Parathyroid adenoma (tissue), 2 donors: ENCODE measurements around the gene USP12.

Experiments used
- H2AFZ ChIP-seq: fragments of 300-600 bp; sonication (generic); one replicate; pipeline ENCODE4 v1.7.0; 2017; ENCODE audit warnings: antibody characterized with exemption, mild to moderate bottlenecking
- H3K27ac ChIP-seq: fragments of 300-600 bp; sonication (generic); one replicate; pipeline ENCODE4 v1.7.0; 2017
- H3K27me3 ChIP-seq: fragments of 300-600 bp; sonication (generic); one replicate; pipeline ENCODE4 v1.7.0; 2017; ENCODE audit warnings: low read length; ENCODE audit not compliant: control insufficient read depth, insufficient read depth
- H3K36me3 ChIP-seq: fragments of 300-600 bp; sonication (generic); one replicate; pipeline ENCODE4 v1.7.0; 2017; ENCODE audit warnings: low read length; ENCODE audit not compliant: control insufficient read depth, insufficient read depth
- H3K4me1 ChIP-seq: fragments of 300-600 bp; sonication (generic); one replicate; pipeline ENCODE4 v1.7.0; 2017; ENCODE audit warnings: control low read depth
- H3K4me2 ChIP-seq: fragments of 300-600 bp; sonication (generic); one replicate; pipeline ENCODE4 v1.7.0; 2017; ENCODE audit warnings: low read length
- H3K4me3 ChIP-seq: fragments of 300-600 bp; sonication (generic); one replicate; pipeline ENCODE4 v1.7.0; 2017; ENCODE audit warnings: low read depth, low read length
- H3K79me2 ChIP-seq: fragments of 300-600 bp; sonication (generic); one replicate; pipeline ENCODE4 v1.7.0; 2017; ENCODE audit warnings: control low read depth
- H3K9ac ChIP-seq: fragments of 300-600 bp; sonication (generic); one replicate; pipeline ENCODE4 v1.7.0; 2017; ENCODE audit warnings: mild to moderate bottlenecking
- H3K9me3 ChIP-seq: fragments of 300-600 bp; sonication (generic); one replicate; pipeline ENCODE4 v1.7.0; 2017; ENCODE audit warnings: low read length; ENCODE audit not compliant: control insufficient read depth
- CTCF ChIP-seq: fragments of 300-600 bp; sonication (generic); IDR thresholded peaks from one replicate; pipeline ENCODE4 v1.7.0; 2017; ENCODE audit warnings: antibody characterized with exemption, mild to moderate bottlenecking
- donor health status: primary hyperparathyroidism.

The USP12 gene

GRCh38 chr13:27171827-27172494 lies 350 bp upstream of the USP12 start:
- Histone ChIP-seq H2AFZ (peak overlapping the region; percentile 80), H3K4me3 (peak overlapping the region; percentile 76), H3K4me1 (peaks cover 7% of the 10 kb centered on the region), H3K9ac (peak overlapping the region; percentile 19), H3K36me3 (no peaks in the 10 kb centered on the region), H3K9me3 (no peaks in the 10 kb centered on the region), H3K4me2 (peak overlapping the region; percentile 86), H3K27ac (peak overlapping the region; percentile 74), H3K79me2 (peaks cover 9% of the 10 kb centered on the region), H3K27me3 (no peaks in the 10 kb centered on the region)
- peak; percentile 4 for TF ChIP-seq CTCF

DNA sequence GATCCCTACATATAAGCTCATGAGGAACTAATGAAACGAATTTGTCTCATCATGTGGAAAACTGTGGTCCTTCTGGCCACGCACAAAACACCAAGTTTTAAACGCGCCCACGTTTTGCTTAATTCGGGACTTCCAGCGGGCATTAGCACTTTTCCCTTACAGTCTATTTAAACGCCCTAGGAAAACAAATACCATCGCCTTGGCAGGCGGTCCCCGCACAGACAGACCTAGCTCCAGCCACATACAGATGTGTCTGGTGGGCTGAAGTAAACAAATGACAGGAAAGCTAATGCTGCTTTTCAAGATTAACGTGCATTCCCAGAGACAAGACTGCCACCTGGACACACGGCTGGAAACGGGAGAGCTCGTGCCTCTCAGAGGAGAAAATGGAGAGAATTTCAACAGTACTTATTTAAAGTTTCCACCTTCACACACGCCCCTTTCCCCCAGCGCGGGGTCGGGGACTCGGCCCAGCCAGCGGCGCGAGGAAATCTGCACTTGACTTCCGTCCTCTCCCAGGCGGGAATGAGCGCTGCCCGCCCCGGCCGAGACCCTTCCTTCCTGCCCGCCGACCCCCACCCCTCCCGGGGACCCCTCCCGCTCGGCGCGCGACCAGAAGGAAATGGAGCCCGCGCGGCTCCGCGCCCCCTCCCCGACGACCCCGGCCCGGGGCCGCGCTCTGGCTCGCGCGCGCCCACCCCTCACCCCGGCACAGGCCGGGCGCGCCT lies 931 bp downstream of the USP12 start:
- TF ChIP-seq CTCF, result no peak
- peaks cover 7% of the 10 kb centered on the region for H3K4me1 ChIP-seq

DNA sequence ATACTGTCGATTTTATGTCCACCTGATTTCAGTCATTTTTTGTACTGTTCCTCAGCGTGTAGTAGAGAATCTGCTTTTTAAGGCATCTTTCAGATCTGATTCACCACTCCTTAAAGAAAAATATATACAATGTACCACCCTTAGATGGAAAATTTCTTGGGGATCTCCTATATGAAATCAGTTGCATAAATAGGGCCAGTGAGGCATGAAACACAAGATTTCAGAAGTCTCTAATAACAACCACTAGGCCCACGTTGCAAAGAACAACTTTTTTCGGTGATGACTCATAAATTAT lies 1.4 kb downstream of the USP12 start:
- Histone ChIP-seq H3K36me3 (no peaks in the 10 kb centered on the region), H3K4me3 (peak overlapping the region; percentile 59), H3K9me3 (no peaks in the 10 kb centered on the region), H3K4me1 (peaks cover 7% of the 10 kb centered on the region), H3K9ac (no peak overlapping the region), H2AFZ (no peak overlapping the region), H3K79me2 (peaks cover 11% of the 10 kb centered on the region), H3K4me2 (peak overlapping the region; percentile 64), H3K27me3 (no peaks in the 10 kb centered on the region), H3K27ac (no peak overlapping the region)
- TF ChIP-seq CTCF, result no peak

More for the DNA sequence above, 931 bp downstream of the USP12 start:
- Histone ChIP-seq H3K4me3 (peak overlapping the region; percentile 59), H3K36me3 (no peaks in the 10 kb centered on the region), H3K79me2 (peaks cover 11% of the 10 kb centered on the region), H3K27me3 (no peaks in the 10 kb centered on the region), H3K9me3 (no peaks in the 10 kb centered on the region), H3K9ac (no peak overlapping the region), H3K4me2 (peak overlapping the region; percentile 64), H3K27ac (peak overlapping the region; percentile 27), H2AFZ (peak overlapping the region; percentile 56)

GRCh38 chr13:27168906-27169657 lies 2.5 kb downstream of the USP12 start:
- Histone ChIP-seq H3K9me3 (no peaks in the 10 kb centered on the region), H3K4me3 (no peak overlapping the region), H3K4me2 (no peak overlapping the region), H3K27me3 (no peaks in the 10 kb centered on the region), H3K9ac (no peak overlapping the region), H3K27ac (no peak overlapping the region), H2AFZ (no peak overlapping the region), H3K4me1 (peaks cover 7% of the 10 kb centered on the region), H3K79me2 (peaks cover 11% of the 10 kb centered on the region), H3K36me3 (no peaks in the 10 kb centered on the region)
- TF ChIP-seq CTCF, result no peak
